ENCODE results near the gene CDK5RAP2.

The CDK5RAP2 gene

DNA sequence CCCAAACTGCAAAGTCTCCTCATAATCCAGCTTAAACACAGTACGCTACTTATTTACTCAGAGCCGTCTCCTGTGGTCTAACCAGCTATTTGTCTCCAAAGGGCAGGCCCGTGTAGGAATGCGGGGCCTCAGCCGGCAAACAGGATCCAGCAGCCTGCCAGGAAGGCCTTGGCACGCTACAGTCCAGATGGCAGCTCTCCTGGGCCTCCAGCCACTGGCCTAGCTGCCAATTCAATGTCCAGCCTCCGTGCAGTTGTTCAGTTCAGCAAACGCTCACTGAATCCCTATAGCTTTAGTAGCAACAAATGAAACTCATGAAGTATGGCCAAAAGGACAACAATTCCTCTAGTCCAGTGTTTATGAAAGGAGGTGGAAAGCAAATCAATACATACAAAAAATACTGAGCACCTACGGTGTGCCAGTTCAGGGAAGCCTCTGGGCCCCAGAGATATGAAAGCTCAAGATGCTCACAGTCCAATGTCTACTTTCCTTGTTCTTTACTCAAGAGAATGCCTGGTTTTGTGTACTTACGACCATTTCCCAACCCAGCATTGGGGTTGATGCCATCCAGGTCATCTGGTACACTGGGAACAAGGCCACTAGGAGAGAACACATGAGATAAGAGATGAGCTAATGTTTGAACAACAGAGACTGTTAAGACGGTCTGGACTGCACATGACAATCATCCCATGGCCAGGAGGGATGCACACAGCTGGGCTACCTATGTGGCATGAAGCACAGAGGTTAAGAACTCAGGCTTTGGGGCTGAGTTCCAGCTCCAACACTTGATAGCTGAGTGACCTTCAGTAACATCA lies 8.3 kb downstream of the CDK5RAP2 start:
- peaks cover 12% of the 10 kb centered on the region for H3K4me1 Mint-ChIP-seq (ENCODE audit: low read depth)
- H3K9me3 Mint-ChIP-seq: no peaks in the 10 kb centered on the region
- H3K36me3 Mint-ChIP-seq (ENCODE audit: low read depth): peaks cover 44% of the 10 kb centered on the region
- no peak overlapping the region for H3K27ac Mint-ChIP-seq
- no peaks in the 10 kb centered on the region for H3K27me3 Mint-ChIP-seq (ENCODE audit: low read depth)
- no peak overlapping the region for H3K4me3 Mint-ChIP-seq
- DNase-seq (ENCODE audit: low spot score): no peak

DNA sequence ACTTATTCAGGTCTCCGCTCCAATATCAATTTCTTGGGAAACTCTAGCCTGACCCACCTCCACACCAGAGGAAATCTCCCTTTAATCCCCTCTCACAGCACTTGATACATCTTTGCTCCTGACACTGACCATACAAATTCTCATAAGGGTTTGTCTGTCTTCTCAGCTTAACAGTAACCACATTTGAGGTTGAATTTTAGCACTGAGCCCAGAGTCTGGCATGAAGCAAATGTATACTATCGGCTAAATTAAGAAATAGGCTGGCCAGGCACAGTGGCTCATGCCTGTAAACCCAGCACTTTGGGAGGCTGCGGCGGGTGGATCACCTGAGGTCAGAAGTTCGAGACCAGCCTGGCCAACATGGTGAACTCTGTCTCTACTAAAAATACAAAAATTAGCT lies 9.7 kb downstream of the CDK5RAP2 start:
- Mint-ChIP-seq H3K36me3 (ENCODE audit: low read depth) (peaks cover 43% of the 10 kb centered on the region), H3K4me1 (ENCODE audit: low read depth) (peaks cover 4% of the 10 kb centered on the region), H3K9me3 (no peaks in the 10 kb centered on the region), H3K27me3 (ENCODE audit: low read depth) (no peaks in the 10 kb centered on the region), H3K27ac (no peak overlapping the region), H3K4me3 (no peak overlapping the region)
- no peak for DNase-seq (ENCODE audit: low spot score)

DNA sequence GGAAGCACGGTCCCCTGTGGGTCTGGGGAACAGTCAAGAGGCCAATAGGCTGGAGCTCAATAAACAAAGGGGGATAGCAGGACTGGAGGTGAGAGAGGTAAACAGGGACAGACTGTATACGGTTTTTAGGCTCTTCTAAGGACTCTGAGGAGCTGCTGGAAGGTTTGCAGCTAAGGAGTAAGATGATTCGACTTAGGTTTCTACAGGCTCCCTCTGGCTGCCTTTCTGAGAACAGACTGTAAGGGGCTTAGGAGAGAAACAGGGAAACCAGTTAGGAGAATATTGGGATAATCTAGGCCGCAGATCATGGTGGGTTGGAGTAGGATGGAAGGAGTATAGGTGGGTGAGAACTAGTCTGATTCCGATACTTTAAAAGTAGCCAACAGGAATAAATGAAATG lies 10.4 kb downstream of the CDK5RAP2 start:
- peaks cover 46% of the 10 kb centered on the region for H3K36me3 Mint-ChIP-seq (ENCODE audit: low read depth)
- no peak overlapping the region for H3K4me3 Mint-ChIP-seq
- H3K27ac Mint-ChIP-seq: no peak overlapping the region
- DNase-seq (ENCODE audit: low spot score): no peak
- H3K27me3 Mint-ChIP-seq (ENCODE audit: low read depth): no peaks in the 10 kb centered on the region
- peaks cover 4% of the 10 kb centered on the region for H3K4me1 Mint-ChIP-seq (ENCODE audit: low read depth)
- H3K9me3 Mint-ChIP-seq: no peaks in the 10 kb centered on the region

DNA sequence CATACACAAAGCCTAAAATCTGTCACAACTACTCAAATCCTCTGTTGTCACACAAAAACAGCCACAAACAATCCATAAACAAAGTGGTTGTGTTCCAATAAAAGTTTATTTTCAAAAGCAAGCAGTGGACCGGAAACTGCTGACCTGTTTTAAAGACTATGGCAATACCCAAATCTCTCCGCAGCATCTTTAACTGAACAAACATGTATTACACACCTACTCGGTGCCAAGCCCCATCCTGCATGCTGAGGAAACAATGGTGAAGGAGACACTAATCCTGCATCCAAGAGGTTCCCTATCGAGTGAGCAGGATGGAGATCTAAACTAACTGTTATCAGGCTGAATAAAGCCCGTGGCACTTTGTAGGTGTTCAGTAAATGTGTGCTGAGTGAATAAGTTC lies 11.2 kb downstream of the CDK5RAP2 start:
- no peak for DNase-seq (ENCODE audit: low spot score)
- no peaks in the 10 kb centered on the region for H3K27me3 Mint-ChIP-seq (ENCODE audit: low read depth)
- H3K4me3 Mint-ChIP-seq: no peak overlapping the region
- peaks cover 46% of the 10 kb centered on the region for H3K36me3 Mint-ChIP-seq (ENCODE audit: low read depth)
- no peaks in the 10 kb centered on the region for H3K9me3 Mint-ChIP-seq
- no peak overlapping the region for H3K27ac Mint-ChIP-seq
- peaks cover under 1% of the 10 kb centered on the region for H3K4me1 Mint-ChIP-seq (ENCODE audit: low read depth)

DNA sequence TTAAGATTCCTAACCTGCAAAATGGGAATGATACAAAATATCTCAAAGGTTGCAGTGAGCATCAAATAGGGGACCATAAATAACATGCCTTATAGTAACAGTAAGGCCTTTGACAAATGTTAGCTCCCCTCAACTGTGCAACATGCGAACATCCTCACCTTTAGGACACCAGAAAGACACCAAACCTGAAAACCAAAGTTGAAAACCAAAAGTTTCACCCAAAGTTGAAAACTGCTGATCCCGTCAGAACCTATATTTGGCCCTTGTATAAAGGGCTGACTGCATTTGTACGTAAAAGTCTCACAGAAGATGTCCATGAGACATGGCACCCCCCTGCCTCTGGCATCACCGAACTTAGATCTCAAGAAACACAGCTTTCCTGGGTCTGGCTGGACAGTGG lies 12.1 kb downstream of the CDK5RAP2 start:
- Mint-ChIP-seq H3K4me1 (ENCODE audit: low read depth) (peaks cover 4% of the 10 kb centered on the region), H3K27ac (no peak overlapping the region), H3K27me3 (ENCODE audit: low read depth) (no peaks in the 10 kb centered on the region), H3K4me3 (no peak overlapping the region), H3K9me3 (no peaks in the 10 kb centered on the region), H3K36me3 (ENCODE audit: low read depth) (peaks cover 51% of the 10 kb centered on the region)
- no peak for DNase-seq (ENCODE audit: low spot score)

DNA sequence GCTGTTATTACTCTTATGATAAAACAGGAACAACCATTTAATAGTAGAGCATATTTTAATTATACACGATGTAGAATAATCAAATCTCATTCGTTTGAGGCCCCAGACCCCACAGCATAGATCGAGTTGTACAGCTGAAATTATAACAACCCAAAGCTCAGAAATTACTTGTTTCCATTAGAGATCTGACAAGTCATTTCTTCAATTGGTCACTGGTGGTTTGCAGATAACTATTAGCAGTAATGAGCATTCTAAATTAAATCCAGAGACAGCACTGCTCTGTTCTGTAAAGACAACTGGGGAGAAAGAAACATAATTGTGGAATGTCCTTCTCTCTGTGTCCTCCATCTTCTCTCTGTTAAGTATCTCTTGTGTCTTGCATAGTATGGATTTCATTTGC lies 12.9 kb downstream of the CDK5RAP2 start:
- no peak for DNase-seq (ENCODE audit: low spot score)
- H3K9me3 Mint-ChIP-seq: no peaks in the 10 kb centered on the region
- H3K27me3 Mint-ChIP-seq (ENCODE audit: low read depth): no peaks in the 10 kb centered on the region
- H3K36me3 Mint-ChIP-seq (ENCODE audit: low read depth): peaks cover 55% of the 10 kb centered on the region
- H3K4me1 Mint-ChIP-seq (ENCODE audit: low read depth): peaks cover 6% of the 10 kb centered on the region
- no peak overlapping the region for H3K4me3 Mint-ChIP-seq
- no peak overlapping the region for H3K27ac Mint-ChIP-seq

DNA sequence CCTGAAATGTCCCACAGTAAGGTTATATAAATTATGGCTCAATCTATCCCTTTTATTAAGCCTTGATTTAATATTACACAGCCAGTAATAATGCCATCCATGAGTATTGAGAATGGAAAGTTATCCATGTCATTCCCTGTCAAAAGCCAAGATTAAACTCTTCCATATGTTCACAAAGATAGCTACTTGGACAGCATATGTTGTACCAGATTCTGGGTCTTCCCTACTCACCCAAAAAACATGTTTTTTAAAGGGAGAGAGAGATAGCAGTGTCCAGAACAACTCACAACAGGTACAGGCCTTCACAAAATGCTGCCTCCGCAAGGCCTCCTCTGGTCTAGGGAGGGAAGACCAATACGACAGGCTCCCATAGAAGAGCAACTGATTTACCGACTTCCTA lies 15.4 kb downstream of the CDK5RAP2 start:
- no peak for DNase-seq (ENCODE audit: low spot score)
- Mint-ChIP-seq H3K27me3 (ENCODE audit: low read depth) (no peaks in the 10 kb centered on the region), H3K36me3 (ENCODE audit: low read depth) (peaks cover 43% of the 10 kb centered on the region), H3K4me1 (ENCODE audit: low read depth) (peaks cover 6% of the 10 kb centered on the region), H3K9me3 (no peaks in the 10 kb centered on the region), H3K27ac (no peak overlapping the region), H3K4me3 (no peak overlapping the region)

DNA sequence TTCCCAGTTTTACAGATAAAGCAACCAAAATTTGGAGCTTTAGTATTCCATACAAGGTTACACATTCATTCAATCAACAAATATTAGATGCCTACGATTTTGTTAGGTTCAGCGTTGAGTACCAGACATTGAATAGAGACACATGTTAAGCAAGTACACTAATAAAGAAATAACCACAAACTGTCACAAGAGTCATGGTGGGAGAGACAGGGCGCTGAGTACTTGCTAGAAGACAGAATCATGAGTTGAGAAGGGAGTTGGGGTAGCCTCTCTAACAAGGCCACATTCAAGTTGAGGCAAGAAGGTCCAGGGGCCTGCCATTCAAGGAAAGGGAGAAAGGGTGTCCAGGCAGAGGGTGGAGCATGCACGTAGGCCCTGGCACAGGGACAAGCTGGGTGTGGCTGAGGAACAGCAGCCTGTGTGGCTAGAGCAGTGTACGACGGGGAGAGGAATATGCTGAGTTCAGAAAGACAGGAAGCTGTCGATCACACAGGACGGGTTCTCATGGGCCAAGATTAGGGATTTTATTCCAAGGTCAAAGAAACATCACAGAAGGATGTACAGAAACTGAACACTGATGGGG lies 17.0 kb downstream of the CDK5RAP2 start:
- H3K4me3 Mint-ChIP-seq: no peak overlapping the region
- H3K36me3 Mint-ChIP-seq (ENCODE audit: low read depth): peaks cover 36% of the 10 kb centered on the region
- H3K4me1 Mint-ChIP-seq (ENCODE audit: low read depth): peaks cover 8% of the 10 kb centered on the region
- DNase-seq (ENCODE audit: low spot score): no peak
- no peaks in the 10 kb centered on the region for H3K9me3 Mint-ChIP-seq
- H3K27ac Mint-ChIP-seq: no peak overlapping the region
- H3K27me3 Mint-ChIP-seq (ENCODE audit: low read depth): no peaks in the 10 kb centered on the region

DNA sequence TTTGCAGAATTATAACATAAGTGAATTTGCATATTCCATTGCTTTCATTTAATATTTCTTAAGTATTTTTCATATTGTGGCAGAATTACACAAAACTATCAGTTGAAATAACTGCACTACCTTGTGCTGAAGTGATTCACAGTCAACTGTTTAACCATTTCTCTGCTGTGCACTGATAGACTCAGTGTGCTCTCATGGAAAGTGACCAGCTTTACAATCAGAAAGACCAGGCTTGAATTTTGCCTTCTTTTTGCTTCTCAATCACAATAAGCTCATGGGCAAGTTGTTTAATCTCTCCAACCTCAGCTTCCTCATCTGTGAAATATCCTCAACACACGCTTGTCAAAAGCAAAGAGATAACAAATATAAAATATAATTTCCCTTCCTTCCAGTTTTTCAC lies 18.3 kb downstream of the CDK5RAP2 start:
- H3K4me1 Mint-ChIP-seq (ENCODE audit: low read depth): peaks cover 8% of the 10 kb centered on the region
- no peak for DNase-seq (ENCODE audit: low spot score)
- no peak overlapping the region for H3K27ac Mint-ChIP-seq
- H3K36me3 Mint-ChIP-seq (ENCODE audit: low read depth): peaks cover 33% of the 10 kb centered on the region
- H3K27me3 Mint-ChIP-seq (ENCODE audit: low read depth): no peaks in the 10 kb centered on the region
- H3K4me3 Mint-ChIP-seq: no peak overlapping the region
- no peaks in the 10 kb centered on the region for H3K9me3 Mint-ChIP-seq

DNA sequence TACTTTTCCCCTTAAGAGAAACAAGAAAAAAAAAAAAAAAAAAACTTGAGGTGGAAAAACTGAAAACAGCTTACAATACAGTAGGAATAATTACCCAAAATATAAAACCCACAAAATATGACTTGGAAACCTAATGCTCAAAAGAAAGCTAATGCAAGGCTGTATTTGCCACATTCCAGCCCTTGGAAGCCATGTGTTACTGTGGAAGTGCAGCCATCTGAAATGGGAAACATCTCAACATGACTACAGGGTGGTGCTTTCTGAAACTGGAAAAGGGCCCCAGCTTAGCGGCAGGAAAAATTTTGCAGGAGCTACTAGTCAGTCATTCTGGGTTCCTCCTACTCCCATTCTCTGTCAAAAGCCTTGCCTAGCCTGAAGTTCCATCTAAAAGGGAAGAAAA lies 20.4 kb downstream of the CDK5RAP2 start:
- Mint-ChIP-seq H3K36me3 (ENCODE audit: low read depth) (peaks cover 36% of the 10 kb centered on the region), H3K9me3 (no peaks in the 10 kb centered on the region), H3K27me3 (ENCODE audit: low read depth) (no peaks in the 10 kb centered on the region), H3K4me1 (ENCODE audit: low read depth) (peaks cover 8% of the 10 kb centered on the region), H3K4me3 (no peak overlapping the region), H3K27ac (no peak overlapping the region)
- no peak for DNase-seq (ENCODE audit: low spot score)

DNA sequence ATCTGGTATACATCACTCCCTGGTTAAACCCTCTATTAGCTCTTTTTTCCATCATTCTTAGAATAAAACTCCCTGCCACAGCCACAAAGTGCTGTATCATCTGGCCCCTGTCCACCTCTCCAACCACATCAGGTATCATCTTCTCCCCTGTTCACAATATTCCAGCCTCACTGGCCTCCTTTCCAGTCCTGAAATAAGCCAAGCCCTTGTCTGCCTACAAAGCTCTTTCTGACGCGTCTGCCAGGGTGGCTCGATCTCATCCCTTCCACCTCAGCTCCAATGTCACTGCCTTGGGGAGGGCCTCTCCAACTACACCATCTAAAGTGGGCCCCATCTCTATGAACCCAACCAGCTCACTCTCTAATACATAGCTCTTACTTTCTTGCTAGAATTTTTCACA lies 21.5 kb downstream of the CDK5RAP2 start:
- Mint-ChIP-seq H3K36me3 (ENCODE audit: low read depth) (peaks cover 33% of the 10 kb centered on the region), H3K4me1 (ENCODE audit: low read depth) (peaks cover 6% of the 10 kb centered on the region), H3K27me3 (ENCODE audit: low read depth) (no peaks in the 10 kb centered on the region), H3K27ac (no peak overlapping the region), H3K9me3 (no peaks in the 10 kb centered on the region), H3K4me3 (no peak overlapping the region)
- DNase-seq (ENCODE audit: low spot score): no peak

DNA sequence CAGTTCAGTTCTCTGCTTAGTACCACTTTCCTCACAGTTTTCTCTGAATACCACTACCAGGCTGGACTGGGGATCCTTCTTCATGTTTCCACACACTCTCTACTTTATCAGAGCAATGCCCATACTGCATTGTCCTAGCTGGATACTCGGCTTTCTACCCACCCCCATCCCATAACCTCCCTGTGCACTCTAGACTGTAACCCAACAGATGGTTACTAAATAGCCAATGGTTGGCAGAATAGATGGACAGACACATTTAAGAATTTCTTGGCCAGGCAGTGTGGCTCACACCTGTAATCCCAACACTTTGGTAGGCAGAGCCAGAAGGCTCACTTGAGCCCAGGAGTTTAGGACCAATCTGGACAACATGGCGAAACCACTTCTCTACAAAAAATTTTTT lies 22.8 kb downstream of the CDK5RAP2 start:
- DNase-seq (ENCODE audit: low spot score): no peak
- peaks cover 2% of the 10 kb centered on the region for H3K4me1 Mint-ChIP-seq (ENCODE audit: low read depth)
- no peak overlapping the region for H3K27ac Mint-ChIP-seq
- H3K27me3 Mint-ChIP-seq (ENCODE audit: low read depth): no peaks in the 10 kb centered on the region
- no peaks in the 10 kb centered on the region for H3K9me3 Mint-ChIP-seq
- H3K36me3 Mint-ChIP-seq (ENCODE audit: low read depth): peaks cover 31% of the 10 kb centered on the region
- H3K4me3 Mint-ChIP-seq: no peak overlapping the region

DNA sequence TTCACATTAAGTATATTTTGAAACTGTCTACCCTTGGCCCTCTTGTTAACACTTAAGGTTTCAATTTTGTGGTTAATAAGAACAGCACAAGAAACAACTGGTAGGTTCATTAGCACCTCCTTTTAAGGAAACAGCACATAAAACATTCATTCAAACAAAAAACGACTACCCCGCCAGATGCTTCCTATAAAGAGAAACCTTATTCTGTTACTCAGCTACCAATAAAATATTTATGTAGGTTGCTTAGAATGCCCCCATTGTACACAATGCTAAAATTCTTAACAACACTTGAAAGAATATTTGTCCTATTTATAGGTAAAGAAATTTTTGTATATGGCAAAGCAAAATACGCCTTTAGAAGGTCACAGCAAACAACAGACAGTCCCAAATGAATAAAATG lies 23.2 kb downstream of the CDK5RAP2 start:
- Mint-ChIP-seq H3K27me3 (ENCODE audit: low read depth) (no peaks in the 10 kb centered on the region), H3K4me3 (no peak overlapping the region), H3K27ac (no peak overlapping the region), H3K4me1 (ENCODE audit: low read depth) (peaks cover 2% of the 10 kb centered on the region), H3K36me3 (ENCODE audit: low read depth) (peaks cover 33% of the 10 kb centered on the region), H3K9me3 (no peaks in the 10 kb centered on the region)
- no peak for DNase-seq (ENCODE audit: low spot score)

DNA sequence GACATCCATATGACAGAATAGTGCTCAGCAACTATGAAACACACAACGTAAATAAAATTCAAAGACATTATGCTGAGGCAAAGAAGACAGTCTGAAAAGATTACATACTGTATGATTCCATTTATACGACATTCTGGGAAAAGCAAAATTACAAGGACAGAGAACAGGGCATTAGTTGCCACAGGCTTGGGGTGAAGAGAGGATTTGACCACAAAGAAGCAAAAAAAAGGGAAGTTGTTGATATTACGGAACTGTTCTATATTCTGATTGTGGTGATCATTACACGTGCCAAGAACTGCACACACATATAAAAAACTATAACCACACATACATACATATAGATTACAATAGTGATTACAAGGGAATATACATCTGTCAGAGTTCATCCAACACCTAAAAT lies 24.1 kb downstream of the CDK5RAP2 start:
- Mint-ChIP-seq H3K4me3 (no peak overlapping the region), H3K9me3 (no peaks in the 10 kb centered on the region), H3K27me3 (ENCODE audit: low read depth) (no peaks in the 10 kb centered on the region), H3K36me3 (ENCODE audit: low read depth) (peaks cover 42% of the 10 kb centered on the region), H3K27ac (no peak overlapping the region), H3K4me1 (ENCODE audit: low read depth) (peaks cover 2% of the 10 kb centered on the region)
- no peak for DNase-seq (ENCODE audit: low spot score)
